IMR-90 (cell line): ENCODE results near the gene SLC8A3. TPM values are rescaled to one million over a fixed set of nuclear protein-coding genes. Genes with fewer than 3 reads are reported as not detected.

Source experiments
- ATAC-seq: fragments of 200-7000 bp; cut with Tn5 transposase; 2 replicates; pipeline ENCODE4 v1.9.1; 2020; ENCODE audit warnings: low read depth, mild to moderate bottlenecking, moderate library complexity
- BruUV-seq: library from RNA; stranded (reverse); fragments of 400-500 nt; replicated peaks from 2 replicates; lab custom pipeline; 2021; lab: Mats Ljungman, UMichigan
- CTCF ChIA-PET: fragments of 300-600 bp; formaldehyde crosslinking; extraction: SDS; loops from one replicate; lab custom pipeline; 2021; ENCODE audit warnings: antibody characterized with exemption; lab: Yijun Ruan, JAX
- POLR2A ChIA-PET: fragments of 300-600 bp; sonication (Branson Sonifier 250); formaldehyde crosslinking; loops from one replicate; lab custom pipeline; 2022; ENCODE audit warnings: antibody characterized with exemption; ENCODE audit not compliant: unreplicated experiment; lab: Charles Lee
- DNase-seq: peaks from one replicate; pipeline ENCODE4 v3.0.0; 2013
- H2AFZ ChIP-seq: replicated peaks from 2 replicates; pipeline ENCODE3; 2013; ENCODE audit warnings: low read length, mild to moderate bottlenecking; ENCODE audit not compliant: poor library complexity
- H2AK5ac ChIP-seq: 2 replicates; pipeline ENCODE4 v1.6.1; 2013; ENCODE audit warnings: low read depth, low read length, inconsistent platforms
- H2AK9ac ChIP-seq: replicated peaks from 2 replicates; pipeline ENCODE3; 2013; ENCODE audit warnings: mild to moderate bottlenecking, low read depth, low read length, moderate library complexity; ENCODE audit not compliant: poor library complexity
- H2BK120ac ChIP-seq: 2 replicates; pipeline ENCODE4 v1.6.1; 2013; ENCODE audit warnings: low read depth, low read length, inconsistent platforms
- H2BK15ac ChIP-seq: 3 replicates; pipeline ENCODE4 v1.6.1; 2013; ENCODE audit warnings: low read depth, low read length, inconsistent platforms
- H2BK20ac ChIP-seq: 2 replicates; pipeline ENCODE4 v1.6.1; 2013; ENCODE audit warnings: low read depth, mild to moderate bottlenecking, inconsistent platforms, low read length, moderate library complexity
- H2BK5ac ChIP-seq: 2 replicates; pipeline ENCODE4 v1.6.1; 2013; ENCODE audit warnings: mild to moderate bottlenecking, low read depth, low read length, inconsistent platforms; ENCODE audit not compliant: poor library complexity, severe bottlenecking
- H3K14ac ChIP-seq: replicated peaks from 2 replicates; pipeline ENCODE4 v1.6.1; 2013; ENCODE audit warnings: low read depth, low read length, inconsistent platforms
- H3K18ac ChIP-seq: 2 replicates; pipeline ENCODE4 v1.6.1; 2013; ENCODE audit warnings: low read depth, low read length, control low read depth
- H3K23ac ChIP-seq: 2 replicates; pipeline ENCODE4 v1.6.1; 2013; ENCODE audit warnings: low read depth, low read length, inconsistent platforms
- H3K27ac ChIP-seq: 2 replicates; pipeline ENCODE4 v1.5.1; 2013; ENCODE audit warnings: mild to moderate bottlenecking, control low read depth, low read length; ENCODE audit not compliant: insufficient read depth
- H3K27me3 ChIP-seq: 2 replicates; pipeline ENCODE4 v1.6.1; 2013; ENCODE audit warnings: low read length; ENCODE audit not compliant: control insufficient read depth, insufficient read depth
- H3K36me3 ChIP-seq: 2 replicates; pipeline ENCODE4 v1.6.1; 2013; ENCODE audit warnings: low read length, mixed read lengths; ENCODE audit not compliant: control insufficient read depth, insufficient read depth
- H3K4ac ChIP-seq: 2 replicates; pipeline ENCODE4 v1.6.1; 2013; ENCODE audit warnings: low read depth, low read length, inconsistent platforms
- H3K4me1 ChIP-seq: 2 replicates; pipeline ENCODE4 v1.6.1; 2013; ENCODE audit warnings: low read length, mixed read lengths; ENCODE audit not compliant: control insufficient read depth, insufficient read depth
- H3K4me2 ChIP-seq: 2 replicates; pipeline ENCODE4 v1.6.1; 2013; ENCODE audit warnings: low read depth, mild to moderate bottlenecking, control low read depth, low read length, moderate library complexity
- H3K4me3 ChIP-seq: 2 replicates; pipeline ENCODE4 v1.5.1; 2013; ENCODE audit warnings: low read depth, mild to moderate bottlenecking, control low read depth, low read length, moderate library complexity; ENCODE audit not compliant: insufficient read depth
- H3K56ac ChIP-seq: 2 replicates; pipeline ENCODE4 v1.6.1; 2013; ENCODE audit warnings: low read length, inconsistent platforms; ENCODE audit not compliant: insufficient read depth; ENCODE audit errors: extremely low read depth
- H3K79me1 ChIP-seq, 2 experiments: 2 replicates each; pipeline ENCODE4 v1.6.1; 2013; ENCODE audit warnings: low read length in 2 of 2, inconsistent platforms in 1 of 2, low read depth in 1 of 2
- H3K9ac ChIP-seq: 2 replicates; pipeline ENCODE4 v1.6.1; 2013; ENCODE audit warnings: low read depth, low read length, control low read depth
- H3K9me1 ChIP-seq: 2 replicates; pipeline ENCODE4 v1.6.1; 2013; ENCODE audit warnings: low read length, inconsistent platforms; ENCODE audit not compliant: insufficient read depth
- H3K9me3 ChIP-seq: 2 replicates; pipeline ENCODE4 v1.6.1; 2013; ENCODE audit warnings: low read length; ENCODE audit not compliant: control insufficient read depth, insufficient read depth
- H4K20me1 ChIP-seq: 2 replicates; pipeline ENCODE4 v1.6.1; 2013; ENCODE audit warnings: low read length, inconsistent platforms; ENCODE audit not compliant: insufficient read depth
- H4K5ac ChIP-seq: 2 replicates; pipeline ENCODE4 v1.6.1; 2013; ENCODE audit warnings: mild to moderate bottlenecking, low read depth, low read length, control low read depth
- H4K8ac ChIP-seq, 2 experiments: 2 replicates each; pipeline ENCODE4 v1.6.1; 2013; ENCODE audit warnings: low read depth in 2 of 2, low read length in 2 of 2, control low read depth in 1 of 2, inconsistent platforms in 1 of 2
- H4K91ac ChIP-seq: 2 replicates; pipeline ENCODE4 v1.6.1; 2013; ENCODE audit warnings: low read depth, low read length, inconsistent platforms; ENCODE audit not compliant: insufficient read depth
- BHLHE40 ChIP-seq: fragments of 150-350 bp; IDR thresholded peaks from 2 replicates; pipeline ENCODE4 v1.6.1; 2016; ENCODE audit warnings: mild to moderate bottlenecking, low read depth, low read length
- WGBS, 2 experiments: methylation state at CpG; one replicate each; pipeline versions ENCODE4 v1.1.5 to v1.1.7; 2013; ENCODE audit warnings: missing lambda C conversion rate in 2 of 2; ENCODE audit not compliant: insufficient read length in 1 of 2; ENCODE audit errors: extremely low coverage in 2 of 2; 5-methylcytosine and 5-hydroxymethylcytosine counted together
- dilution Hi-C: fragments of 300-500 bp; cut with HindIII; formaldehyde crosslinking; loops from one replicate; pipeline ENCODE4 v1.14.3; 2018; ENCODE audit warnings: low sequenced_read_pairs; ENCODE audit not compliant: unreplicated experiment
- in situ Hi-C: fragments of 300-500 bp; cut with MboI; formaldehyde crosslinking; loops from 3 replicates; pipeline ENCODE4 v1.14.3; 2019; ENCODE audit warnings: low sequenced_read_pairs, inconsistent platforms, mixed read lengths
- intact Hi-C: fragments of 100-400 bp; cut with micrococcal nuclease; formaldehyde crosslinking; loops from 2 replicates; pipeline ENCODE4 v1.10.0; 2022
- polyA plus RNA-seq, 3 experiments: library from polyadenylated mRNA; depleted of rRNA; stranded (reverse); fragments of >200 nt; gene quantifications; 2 replicates each; pipeline ENCODE4 v1.2.3, GENCODE V29; 2012; ENCODE audit warnings: low replicate concordance in 1 of 3
- total RNA-seq: library from RNA; depleted of rRNA; stranded (reverse); fragments of >200 nt; gene quantifications from 2 replicates; pipeline ENCODE4 v1.2.3, GENCODE V29; 2012

SLC8A3 gene
- total and polyA plus RNA-seq, 2 of the 4 experiments (the other 2 are of a cell fraction), result under 0.01 TPM; not detected in 1

DNA sequence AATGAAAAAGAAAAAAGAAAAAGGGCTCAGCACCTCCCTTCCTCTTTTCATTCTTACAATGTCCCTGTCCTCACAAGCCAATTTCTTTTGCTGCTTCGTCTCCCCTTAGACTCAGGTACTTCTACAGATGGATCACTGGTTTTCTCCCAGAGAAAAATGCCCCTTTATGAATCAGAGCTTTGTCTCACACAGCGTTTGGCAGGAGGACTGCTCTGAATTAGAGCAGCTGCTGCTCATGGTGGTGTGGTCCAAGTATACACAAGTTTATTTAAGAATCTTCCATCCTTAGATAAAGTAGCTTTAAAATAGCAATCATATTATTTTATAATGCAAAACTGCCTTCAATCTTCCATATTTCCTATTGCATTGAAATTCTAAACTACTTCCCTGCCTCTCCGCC is 80.3 kb downstream of the SLC8A3 start:
- no peak overlapping the region for H3K4ac ChIP-seq
- intact Hi-C loops, result no loop called here
- no peak overlapping the region for H3K18ac ChIP-seq
- H3K9me1 ChIP-seq, result no peaks in the 10 kb centered on the region
- no peak overlapping the region for H3K27ac ChIP-seq
- no peak for TF ChIP-seq BHLHE40
- no peak overlapping the region for H3K23ac ChIP-seq
- no peaks in the 10 kb centered on the region for H3K79me1 ChIP-seq
- no peak overlapping the region for H3K4me2 ChIP-seq
- no peak overlapping the region for H2BK15ac ChIP-seq
- no peak overlapping the region for H3K56ac ChIP-seq
- POLR2A ChIA-PET, result no interaction called here
- no TSS peak for BruUV-seq
- CTCF ChIA-PET, result no interaction called here
- no peaks in the 10 kb centered on the region for H3K27me3 ChIP-seq
- H2AK5ac ChIP-seq, result no peak overlapping the region
- no peak overlapping the region for H3K9ac ChIP-seq
- no peak overlapping the region for H2AFZ ChIP-seq
- no peak overlapping the region for H2AK9ac ChIP-seq
- ATAC-seq (no peak), DNase-seq (no peak)
- H4K20me1 ChIP-seq, result no peaks in the 10 kb centered on the region
- H4K91ac ChIP-seq, result no peak overlapping the region
- no peaks in the 10 kb centered on the region for H3K9me3 ChIP-seq
- no peak overlapping the region for H3K4me3 ChIP-seq
- H3K14ac ChIP-seq, result no peak overlapping the region
- no peak overlapping the region for H2BK120ac ChIP-seq
- H3K4me1 ChIP-seq, result no peaks in the 10 kb centered on the region
- dilution Hi-C loops, result no loop called here
- no peak overlapping the region for H4K8ac ChIP-seq
- no peak overlapping the region for H4K5ac ChIP-seq
- no peak overlapping the region for H2BK20ac ChIP-seq
- H3K36me3 ChIP-seq, result no peaks in the 10 kb centered on the region
- in situ Hi-C loops, result no loop called here
- H2BK5ac ChIP-seq, result no peak overlapping the region
- 57% methylated on average over 1 of the region's 3 CpGs; no CpG with 5 or more reads in 1 of the 2 experiments for WGBS, 2 experiments
